GM19025 (cell line): ENCODE measurements around the gene S1PR3.

Experiments used
- ATAC-seq: cut with Tn5 transposase; IDR thresholded peaks from one replicate; pipeline ENCODE4 v1.9.1; 2021; ENCODE audit warnings: mild to moderate bottlenecking, low read depth, moderate library complexity; ENCODE audit not compliant: unreplicated experiment

The S1PR3 gene

GRCh38 chr9:88988796-88989641 is 2.2 kb upstream of the S1PR3 start:
- ATAC-seq: no peak

DNA sequence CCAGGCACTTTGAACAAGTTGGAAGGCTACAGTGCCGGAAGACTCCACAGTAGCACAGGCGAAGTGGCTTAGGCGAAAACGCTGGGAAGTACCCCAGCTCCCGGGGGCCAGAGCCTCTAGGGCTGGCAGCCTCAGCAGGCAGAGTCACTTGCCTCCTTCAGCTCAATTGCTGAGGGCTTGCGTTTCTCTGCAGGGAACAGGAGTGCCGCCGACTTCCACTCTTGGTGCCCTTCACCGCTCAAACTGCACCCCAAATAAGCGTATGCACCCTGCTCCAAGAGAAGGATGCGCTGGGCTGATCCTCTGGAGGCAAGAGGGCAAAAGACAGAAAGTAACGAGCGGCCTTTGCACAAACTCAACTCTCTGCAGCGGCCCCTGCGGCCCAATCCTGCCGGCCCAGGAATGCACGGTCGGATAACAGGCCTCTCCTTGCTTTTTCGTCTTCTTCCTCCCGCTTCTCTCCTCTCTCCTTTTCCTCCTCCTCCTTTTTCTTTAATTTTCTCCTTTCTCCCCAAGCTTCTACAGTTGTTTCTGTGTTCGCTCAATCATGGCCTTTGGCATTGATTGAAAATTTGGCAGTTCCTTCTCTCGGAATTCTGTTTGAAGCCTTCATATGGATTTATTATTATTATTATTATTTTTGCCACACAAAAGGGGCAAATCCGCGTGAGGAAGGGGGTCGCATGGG is 1.1 kb upstream of the S1PR3 start:
- ATAC-seq: no peak

- no peak for ATAC-seq
Measured at GRCh38 chr9:88990729-88991065, 571 bp upstream of the S1PR3 start.

GRCh38 chr9:88992556-88992955 is 1.3 kb downstream of the S1PR3 start:
- ATAC-seq: no peak

DNA sequence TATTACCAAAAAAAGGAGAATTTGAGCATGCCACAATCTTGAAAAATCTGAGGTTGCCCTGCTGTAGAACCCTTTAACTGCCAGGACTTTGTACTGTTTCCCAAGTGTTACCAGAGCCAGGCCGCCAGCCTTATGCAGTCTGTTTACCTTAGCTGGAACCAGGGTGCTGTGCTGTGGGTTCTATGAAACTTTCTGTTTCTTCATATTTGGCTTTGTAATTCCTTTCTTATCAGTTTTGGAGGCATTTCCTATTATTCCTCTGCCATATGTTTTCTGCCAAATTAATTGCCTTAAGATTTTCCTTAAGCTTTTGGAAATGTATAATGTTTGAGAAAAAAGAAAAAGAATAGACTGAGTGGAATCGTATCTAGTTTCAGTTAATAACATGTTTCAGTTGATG is 2.1 kb downstream of the S1PR3 start:
- no peak for ATAC-seq

DNA sequence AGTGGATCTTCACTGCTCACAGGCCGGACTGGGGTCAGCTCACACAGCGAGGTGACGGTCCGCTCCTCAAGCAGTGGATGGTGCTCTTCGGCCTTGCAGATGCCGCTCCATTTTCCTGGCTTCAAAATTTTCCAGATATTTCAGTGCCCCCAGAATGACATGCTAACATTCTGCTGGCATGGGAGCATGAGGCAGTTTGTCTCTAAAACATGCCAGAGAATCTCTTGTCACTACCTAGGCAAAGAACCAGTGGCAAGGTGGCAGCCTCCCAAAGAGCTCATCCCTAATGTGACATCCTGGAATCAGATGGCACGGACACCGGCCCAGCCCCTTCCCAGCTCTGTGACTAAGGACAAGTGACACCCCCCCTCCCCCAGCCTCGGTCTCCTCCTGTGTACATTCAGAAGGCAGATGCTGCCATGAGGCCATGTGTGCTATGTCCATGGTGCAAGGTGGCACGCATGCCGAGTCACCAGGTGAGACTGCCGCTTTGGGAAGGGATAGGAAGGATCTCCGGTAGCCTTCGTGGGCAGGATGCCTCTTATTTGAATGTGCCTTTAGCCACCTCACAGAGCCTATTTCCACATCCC is 2.7 kb downstream of the S1PR3 start:
- ATAC-seq: no peak

GRCh38 chr9:88994469-88995199 is 3.4 kb downstream of the S1PR3 start:
- no peak for ATAC-seq

- no peak for ATAC-seq
Measured at GRCh38 chr9:88995200-88995577, 3.9 kb downstream of the S1PR3 start.

DNA sequence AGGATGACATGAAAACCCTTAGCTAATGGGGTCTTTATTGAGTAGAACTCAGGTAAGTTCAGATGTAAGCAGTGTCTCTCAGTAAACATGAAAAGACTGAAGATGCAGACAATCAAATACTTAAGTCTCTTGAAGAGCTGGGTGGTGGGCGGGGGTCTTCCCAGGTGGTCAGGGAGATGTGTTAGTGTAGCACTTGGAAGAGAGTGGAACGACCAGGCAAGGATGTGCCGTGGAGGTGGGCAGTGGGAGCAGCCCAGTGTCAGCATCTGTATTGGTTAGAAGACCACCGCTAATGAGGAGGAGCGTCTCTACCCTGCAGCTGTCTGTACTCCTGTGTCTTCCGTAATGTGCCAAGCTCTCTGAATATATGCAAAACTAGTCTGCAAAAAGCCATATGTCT is 4.4 kb downstream of the S1PR3 start:
- no peak for ATAC-seq

- no peak for ATAC-seq
Measured at GRCh38 chr9:88996046-88996920, 5.0 kb downstream of the S1PR3 start.

DNA sequence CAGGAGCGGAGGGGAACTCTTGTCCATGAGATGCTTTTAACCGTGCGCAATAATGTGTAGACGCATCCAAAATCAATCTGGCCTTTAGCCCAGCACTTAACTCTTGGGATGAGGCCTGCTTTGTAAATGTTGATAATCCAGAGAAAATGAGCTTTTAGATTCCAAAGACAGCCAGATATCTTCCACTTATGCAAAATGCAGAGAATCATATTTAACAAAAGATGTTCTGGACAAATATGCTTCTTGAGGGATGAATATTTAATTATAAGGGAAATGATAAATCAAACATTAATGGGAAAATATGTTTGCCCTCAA is 5.6 kb downstream of the S1PR3 start:
- no peak for ATAC-seq

GRCh38 chr9:88997646-88998045 is 6.4 kb downstream of the S1PR3 start:
- ATAC-seq: no peak

DNA sequence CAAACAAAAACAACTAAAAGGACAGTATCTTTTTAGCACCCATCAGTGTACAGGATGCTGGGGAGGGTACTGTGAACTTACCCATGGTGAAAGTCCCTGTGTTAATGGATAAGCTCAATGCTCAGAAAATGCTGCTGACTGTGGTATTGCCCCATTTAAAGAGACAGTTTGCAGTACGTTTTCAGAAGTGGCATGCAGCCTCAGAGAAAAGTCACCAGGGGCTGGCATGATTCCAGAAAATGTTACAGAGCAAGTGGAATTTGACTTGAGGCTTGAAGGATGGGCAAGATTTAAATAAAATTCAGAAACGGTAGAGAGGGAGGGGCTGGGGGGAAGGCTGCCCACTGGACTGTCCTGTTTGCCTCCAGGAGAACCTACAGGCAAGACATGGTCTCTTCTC is 7.2 kb downstream of the S1PR3 start:
- ATAC-seq: no peak

- no peak for ATAC-seq
Measured at GRCh38 chr9:88998911-88999310, 7.6 kb downstream of the S1PR3 start.

GRCh38 chr9:89000371-89000781 is 9.1 kb downstream of the S1PR3 start:
- ATAC-seq: no peak

- no peak for ATAC-seq
Measured at GRCh38 chr9:89000973-89001916, 10.0 kb downstream of the S1PR3 start.

DNA sequence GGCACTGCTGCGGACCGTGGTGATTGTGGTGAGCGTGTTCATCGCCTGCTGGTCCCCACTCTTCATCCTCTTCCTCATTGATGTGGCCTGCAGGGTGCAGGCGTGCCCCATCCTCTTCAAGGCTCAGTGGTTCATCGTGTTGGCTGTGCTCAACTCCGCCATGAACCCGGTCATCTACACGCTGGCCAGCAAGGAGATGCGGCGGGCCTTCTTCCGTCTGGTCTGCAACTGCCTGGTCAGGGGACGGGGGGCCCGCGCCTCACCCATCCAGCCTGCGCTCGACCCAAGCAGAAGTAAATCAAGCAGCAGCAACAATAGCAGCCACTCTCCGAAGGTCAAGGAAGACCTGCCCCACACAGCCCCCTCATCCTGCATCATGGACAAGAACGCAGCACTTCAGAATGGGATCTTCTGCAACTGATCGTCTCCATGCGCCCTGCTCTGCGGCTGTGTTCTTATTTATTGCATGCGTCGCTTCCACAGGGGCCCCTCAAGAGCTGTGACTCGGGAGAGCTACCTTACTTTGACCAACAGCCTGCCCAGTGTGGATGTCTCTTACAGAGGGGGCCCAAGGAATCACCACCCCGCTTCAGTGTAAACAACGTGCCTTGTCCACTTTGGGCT is 10.8 kb downstream of the S1PR3 start:
- ATAC-seq: no peak

GRCh38 chr9:89002987-89003386 is 11.7 kb downstream of the S1PR3 start:
- no peak for ATAC-seq

DNA sequence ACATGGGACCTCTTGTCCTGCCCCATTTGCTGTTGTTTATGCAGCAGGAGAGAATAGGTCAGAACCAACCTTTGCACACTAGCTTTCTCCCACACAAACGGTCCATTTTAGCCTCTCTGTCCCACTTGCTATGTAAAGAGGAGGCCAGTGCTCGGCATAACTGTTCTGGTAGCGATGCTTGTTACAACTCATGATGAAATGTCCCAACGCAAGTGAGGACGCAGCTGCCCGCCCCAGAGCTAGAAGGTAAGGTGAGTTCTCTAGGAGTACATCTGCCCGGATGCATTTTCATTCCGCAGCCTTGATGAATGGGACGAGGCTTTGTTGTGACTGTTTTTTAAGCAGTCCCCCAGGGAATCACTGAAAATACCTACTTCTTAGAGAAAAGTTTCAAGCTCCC is 14.1 kb downstream of the S1PR3 start:
- ATAC-seq: no peak
